GM12878 (cell line): Measurements from ENCODE around the gene SLC9C2. TPM values are rescaled to one million over a fixed set of nuclear protein-coding genes. Genes with fewer than 3 reads are reported as not detected.
A peak's percentile ranks its signal among the peaks of the same experiment; 100 is the strongest.

ENCODE experiments used
- ATAC-seq: fragments of 200-7000 bp; cut with Tn5 transposase; 3 replicates; pipeline ENCODE4 v1.9.1; 2020; ENCODE audit warnings: mild to moderate bottlenecking, moderate library complexity
- BruUV-seq: library from RNA; stranded (reverse); fragments of 400-500 nt; replicated peaks from 2 replicates; lab custom pipeline; 2021; lab: Mats Ljungman, UMichigan
- CTCF ChIA-PET: fragments of 300-600 bp; sonication (Branson Sonifier 250); formaldehyde crosslinking; extraction: SDS; loops from one replicate; lab custom pipeline; 2021; ENCODE audit warnings: inconsistent platforms; lab: Yijun Ruan, JAX
- POLR2A ChIA-PET: fragments of 350-600 bp; formaldehyde crosslinking; extraction: SDS; loops from one replicate; lab custom pipeline; 2021; ENCODE audit warnings: inconsistent platforms; lab: Charles Lee
- RAD21 ChIA-PET: fragments of 300-600 bp; sonication (Branson Sonifier 250); formaldehyde crosslinking; loops from one replicate; lab custom pipeline; 2023; ENCODE audit warnings: antibody characterized with exemption; ENCODE audit not compliant: unreplicated experiment; lab: Charles Lee
- SMC1A ChIA-PET: fragments of 300-600 bp; sonication (Branson Sonifier 250); formaldehyde crosslinking; loops from one replicate; lab custom pipeline; 2023; ENCODE audit not compliant: unreplicated experiment, uncharacterized antibody; lab: Charles Lee
- DNase-seq: peaks from one replicate; pipeline ENCODE4 v3.0.0-alpha.2; 2011; ENCODE audit warnings: low read depth, low spot score
- FAIRE-seq: peaks from 3 replicates; lab custom pipeline; 2011; peaks lifted over from hg19 to GRCh38; lab: Jason Lieb, UNC
- H2AFZ ChIP-seq: 2 replicates; pipeline ENCODE4 v1.6.0; 2011; ENCODE audit warnings: low read depth, low read length, control low read depth; ENCODE audit not compliant: control insufficient read depth
- H3K27ac ChIP-seq: 2 replicates; pipeline ENCODE4 v1.5.1; 2011; ENCODE audit warnings: control low read depth; ENCODE audit not compliant: control insufficient read depth, insufficient read depth
- H3K27me3 ChIP-seq, 2 experiments: replicated peaks in 1 of 2; 2 replicates each; pipeline versions ENCODE4 v1.6.0 to v1.6.1; 2011; ENCODE audit warnings: low read length in 1 of 2; ENCODE audit not compliant: control insufficient read depth in 2 of 2, insufficient read depth in 2 of 2
- H3K36me3 ChIP-seq, 2 experiments: 2 replicates each; pipeline ENCODE4 v1.5.1; 2011; ENCODE audit warnings: low read length in 1 of 2; ENCODE audit not compliant: control insufficient read depth in 2 of 2, insufficient read depth in 2 of 2
- H3K4me1 ChIP-seq: 2 replicates; pipeline ENCODE4 v1.6.1; 2011; ENCODE audit warnings: mild to moderate bottlenecking, low read length, moderate library complexity, mixed read lengths; ENCODE audit not compliant: control insufficient read depth, insufficient read depth
- H3K4me2 ChIP-seq: 2 replicates; pipeline ENCODE4 v1.6.0; 2011; ENCODE audit warnings: control low read depth; ENCODE audit not compliant: control insufficient read depth, insufficient read depth
- H3K4me3 ChIP-seq: fragments of 200-600 bp; sonication (generic); 2 replicates; pipeline ENCODE4 v1.5.1; 2016
- H3K79me2 ChIP-seq: 2 replicates; pipeline ENCODE4 v1.6.0; 2011; ENCODE audit warnings: low read length; ENCODE audit not compliant: control insufficient read depth, insufficient read depth
- H3K9ac ChIP-seq: 2 replicates; pipeline ENCODE4 v1.8.0; 2011; ENCODE audit warnings: low read length, control low read depth, mixed read lengths; ENCODE audit not compliant: control insufficient read depth, insufficient read depth
- H3K9me3 ChIP-seq: replicated peaks from 3 replicates; pipeline ENCODE4 v1.5.1; 2011; ENCODE audit warnings: mild to moderate bottlenecking, low read length; ENCODE audit not compliant: control insufficient read depth, insufficient read depth
- H4K20me1 ChIP-seq: 2 replicates; pipeline ENCODE4 v1.6.0; 2011; ENCODE audit not compliant: control insufficient read depth, insufficient read depth
- EGR1 ChIP-seq, 2 experiments: IDR thresholded peaks; 1 replicate in 1 of 2; 2 replicates in 1 of 2; pipeline ENCODE4 v1.6.1; 2011 to 2012; ENCODE audit warnings: low read depth in 2 of 2, low read length in 2 of 2, borderline replicate concordance in 1 of 2, mild to moderate bottlenecking in 1 of 2, moderate library complexity in 1 of 2
- GATAD2B ChIP-seq: fragments of 450-650 bp; conservative IDR thresholded peaks from 2 replicates; pipeline ENCODE4 v1.6.1; 2017; ENCODE audit warnings: low read depth, mild to moderate bottlenecking, moderate library complexity
- JUNB ChIP-seq: IDR thresholded peaks from 2 replicates; pipeline ENCODE4 v1.6.1; 2016; ENCODE audit warnings: antibody characterized with exemption, mild to moderate bottlenecking
- NFIC ChIP-seq: IDR thresholded peaks from 2 replicates; pipeline ENCODE4 v1.6.1; 2012; ENCODE audit warnings: low read depth, mild to moderate bottlenecking, inconsistent platforms, low read length, moderate library complexity
- RUNX3 ChIP-seq: IDR thresholded peaks from 2 replicates; pipeline ENCODE4 v1.6.1; 2012; ENCODE audit warnings: low read length, inconsistent platforms
- TCF7 ChIP-seq: IDR thresholded peaks from 2 replicates; pipeline ENCODE4 v1.6.1; 2014; ENCODE audit warnings: antibody characterized with exemption, borderline replicate concordance
- YBX1 ChIP-seq: fragments of 450-650 bp; IDR thresholded peaks from 2 replicates; pipeline ENCODE4 v1.6.1; 2016; ENCODE audit warnings: antibody characterized with exemption
- WGBS: methylation state at CpG from one replicate; pipeline ENCODE4 v1.1.6; 2016; ENCODE audit warnings: low lambda C conversion rate; ENCODE audit not compliant: insufficient replicate concordance, insufficient coverage; ENCODE audit errors: missing lambda C conversion rate; 5-methylcytosine and 5-hydroxymethylcytosine counted together
- in situ Hi-C: fragments of 300-500 bp; cut with MboI; formaldehyde crosslinking; loops from 9 replicates; pipeline ENCODE4 v1.14.3; 2018; ENCODE audit warnings: mixed read lengths
- intact Hi-C: fragments of 100-400 bp; cut with micrococcal nuclease; formaldehyde crosslinking; loops from one replicate; pipeline ENCODE4 v1.14.2; 2022; ENCODE audit not compliant: unreplicated experiment
- polyA plus RNA-seq, 11 experiments: library from polyadenylated mRNA; depleted of rRNA in 4 of 11; unstranded in 6 of 11; stranded (reverse) in 5 of 11; fragments of >200 nt; fragmentation: Nextera tagmentation in 4 of 11; fragmentation: Illumina TruSeq in 1 of 11; extraction: Ambion mirVana in 4 of 11; extraction: Trizol in 1 of 11; gene quantifications; 1 replicate in 1 of 11; 2 replicates in 10 of 11; pipeline versions ENCODE4 v1.2.1 to v1.2.3, GENCODE V29; 2011 to 2016; ENCODE audit warnings: inconsistent platforms in 2 of 11, missing spikeins in 2 of 11, low read depth in 1 of 11
- total RNA-seq, 4 experiments: library from RNA; depleted of rRNA in 3 of 4; stranded (reverse); fragments of >200 nt in 3 of 4; fragmentation: Illumina TruSeq in 1 of 4; extraction: Trizol in 1 of 4; gene quantifications; 2 replicates each; pipeline versions ENCODE4 v1.2.1 to v1.2.3, GENCODE V29; 2013 to 2021

The SLC9C2 gene
- total and polyA plus RNA-seq, 10 of the 15 experiments (the other 5 are each of a cell fraction or from before 2014, with no cell fraction given) = not detected

- in situ Hi-C loops (no loop called here), intact Hi-C loops (no loop called here)
- ATAC-seq (no peak), FAIRE-seq (no peak), DNase-seq (no peak)
- no TSS peak for BruUV-seq
- H4K20me1 ChIP-seq = no peaks in the 10 kb centered on the region
- H3K9ac ChIP-seq = no peak overlapping the region
- SMC1A ChIA-PET = interaction anchor here (0.6 to 2.7 kb wide), 2 partner anchors 9 to 1582 kb away, joined by 3 to 6 read pairs; no protein-coding TSS in a partner anchor
- H3K9me3 ChIP-seq = no peaks in the 10 kb centered on the region; the same call in 2 of the 3 replicates
- RAD21 ChIA-PET = no interaction called here
- 0% methylated on average over 1 of the region's 1 CpG for WGBS
- no peak overlapping the region for H3K4me2 ChIP-seq
- H3K4me3 ChIP-seq = no peak overlapping the region
- no peaks in the 10 kb centered on the region for H3K79me2 ChIP-seq
- POLR2A ChIA-PET = no interaction called here
- H3K27ac ChIP-seq = no peak overlapping the region
- H3K4me1 ChIP-seq = no peaks in the 10 kb centered on the region
- CTCF ChIA-PET = interaction anchor here (0.9 kb wide), 1 partner anchor 14 kb away, joined by 3 read pairs; no protein-coding TSS in a partner anchor
- H3K27me3 ChIP-seq = no peaks in the 10 kb centered on the region
- H2AFZ ChIP-seq = no peak overlapping the region
- H3K36me3 ChIP-seq = no peaks in the 10 kb centered on the region
- TF ChIP-seq GATAD2B (no peak), TCF7 (no peak), EGR1 (IDR thresholded peaks at IDR 0.05; ENCODE audit: borderline replicate concordance in 1 of 2, low read depth in 2 of 2, low read length in 2 of 2) (no peak)
- TF ChIP-seq, all 136 proteins: peak for 0
Measured at GRCh38 chr1:173590557-173590956, 12.3 kb downstream of the SLC9C2 start.

GRCh38 chr1:173581383-173582079, 21.3 kb downstream of the SLC9C2 start:
- TF ChIP-seq YBX1 = no peak
- peak; percentile 65 for TF ChIP-seq RUNX3
- TF ChIP-seq JUNB = peak; percentile 89
- TF ChIP-seq NFIC = peak; percentile 67; the same call in 1 of the 2 replicates
- TF ChIP-seq, all 136 proteins: peak for 3
- DNase-seq = no peak
- Histone ChIP-seq H4K20me1 (no peaks in the 10 kb centered on the region), H3K27ac (no peak overlapping the region), H3K9ac (no peak overlapping the region), H3K36me3 (no peaks in the 10 kb centered on the region), H3K79me2 (no peaks in the 10 kb centered on the region), H3K27me3 (peaks cover 0 to 3% of the 10 kb centered on the region in 2 experiments; a peak in 1 of 4 replicates), H3K4me1 (no peaks in the 10 kb centered on the region), H2AFZ (no peak overlapping the region), H3K4me2 (no peak overlapping the region), H3K4me3 (no peak overlapping the region), H3K9me3 (no peaks in the 10 kb centered on the region)
- POLR2A ChIA-PET = interaction anchor here (0.6 kb wide), 2 partner anchors 164 to 602 kb away, joined by 3 to 5 read pairs; no protein-coding TSS in a partner anchor
- CTCF ChIA-PET = interaction anchor here (0.7 to 1.8 kb wide), 4 partner anchors 10 to 152 kb away, joined by 3 to 5 read pairs (median 4); no protein-coding TSS in a partner anchor
- SMC1A ChIA-PET = interaction anchor here (0.7 to 1.8 kb wide), 3 partner anchors 11 to 98 kb away, joined by 3 to 6 read pairs (median 3); no protein-coding TSS in a partner anchor
- no TSS peak for BruUV-seq
- RAD21 ChIA-PET = interaction anchor here (1.2 kb wide), 1 partner anchor 166 kb away, joined by 3 read pairs; no protein-coding TSS in a partner anchor
- no peak for FAIRE-seq
- 0% methylated on average over 1 of the region's 1 CpG for WGBS
- peak; percentile 45; the same call in 1 of the 3 replicates for ATAC-seq
- intact Hi-C loops (no loop called here), in situ Hi-C loops (no loop called here)
